ENCODE results near the gene EVL. TPM values are rescaled to one million over a fixed set of nuclear protein-coding genes. Genes with fewer than 3 reads are reported as not detected.

The EVL gene
- polyA plus RNA-seq, 2 of the 4 experiments (the other 2 are of a cell fraction): 14.8 to 32.9 TPM

- no peaks in the 10 kb centered on the region for H3K9me3 ChIP-seq
- peak in 1 of 2 experiments; percentile 33; a peak in 3 of 6 replicates for ATAC-seq
- H3K4me3 ChIP-seq: peak overlapping the region; percentile 52; the same call in 2 of the 3 replicates
- no peak for DNase-seq (ENCODE audit: low read depth in 1 of 2, low spot score in 1 of 2)
- H3K4me2 ChIP-seq: peak overlapping the region; percentile 100
- WGBS (ENCODE audit: missing lambda C conversion rate): no CpG with 5 or more reads among the region's 16 CpGs
- no peak for FAIRE-seq
- CTCF ChIA-PET: interaction anchor here (0.7 to 1.6 kb wide), 5 partner anchors 9 to 219 kb away, joined by 3 to 5 read pairs (median 3); no protein-coding TSS in a partner anchor
- TF ChIP-seq RFX5 (IDR thresholded peaks at IDR 0.05): no peak
- TF ChIP-seq KDM5A (IDR thresholded peaks at IDR 0.05): no peak
- TF ChIP-seq JUNB (IDR thresholded peaks at IDR 0.05): no peak
- TF ChIP-seq CHD4 (IDR thresholded peaks at IDR 0.05; ENCODE audit: borderline replicate concordance): no peak
- no peak for TF ChIP-seq RAD21 (conservative IDR thresholded peaks at IDR 0.05 in 1 of 2, IDR thresholded peaks at IDR 0.05 in 1 of 2)
- no peak for TF ChIP-seq CEBPB (IDR thresholded peaks at IDR 0.05)
- TF ChIP-seq MAZ (IDR thresholded peaks at IDR 0.05; ENCODE audit: borderline replicate concordance, low read depth, low read length): no peak
- no peak for TF ChIP-seq ELK1 (IDR thresholded peaks at IDR 0.05; ENCODE audit: low read depth, low read length)
- no peak for TF ChIP-seq CBX2 (IDR thresholded peaks at IDR 0.05; ENCODE audit: borderline replicate concordance, low read depth)
- TF ChIP-seq RARB (CRISPR knock-in tag; IDR thresholded peaks at IDR 0.05): no peak
- TF ChIP-seq HES2 (IDR thresholded peaks at IDR 0.05): no peak
- no peak for TF ChIP-seq CTCF (IDR thresholded peaks at IDR 0.05)
- no peak for TF ChIP-seq RCOR1 (IDR thresholded peaks at IDR 0.05; ENCODE audit: low read depth, low read length)
- peaks cover 8% of the 10 kb centered on the region; the same call in 2 of the 3 replicates for H3K4me1 ChIP-seq
- POLR2A ChIA-PET: no interaction called here
- peak overlapping the region; percentile 72; a peak in 5 of 6 replicates for H3K27ac ChIP-seq
Observed at GRCh38 chr14:100165831-100166440, 100.7 kb downstream of the EVL start.

- peaks cover 8% of the 10 kb centered on the region; the same call in 2 of the 3 replicates for H3K4me1 ChIP-seq
- 89% methylated on average over 1 of the region's 1 CpG for whole genome bisulfite sequencing (ENCODE audit: missing lambda C conversion rate)
- CTCF ChIA-PET: interaction anchor here (0.6 kb wide), 1 partner anchor 25 kb away, joined by 3 read pairs; no protein-coding TSS in a partner anchor
- DNase-seq (ENCODE audit: low read depth in 1 of 2, low spot score in 1 of 2) (no peak), FAIRE-seq (no peak), ATAC-seq (no peak)
- no peaks in the 10 kb centered on the region for H3K9me3 ChIP-seq
- POLR2A ChIA-PET: no interaction called here
- H3K27ac ChIP-seq: no peak overlapping the region
- H3K4me3 ChIP-seq: no peak overlapping the region
- no peak overlapping the region for H3K4me2 ChIP-seq
- TF ChIP-seq PHF8 (IDR thresholded peaks at IDR 0.05; ENCODE audit: borderline replicate concordance, low read depth) (no peak), RCOR1 (IDR thresholded peaks at IDR 0.05; ENCODE audit: low read depth, low read length) (no peak), HOXB5 (CRISPR knock-in tag; IDR thresholded peaks at IDR 0.05) (no peak), MAZ (IDR thresholded peaks at IDR 0.05; ENCODE audit: borderline replicate concordance, low read depth, low read length) (no peak), ATOH8 (CRISPR knock-in tag; IDR thresholded peaks at IDR 0.05; ENCODE audit: low read depth) (no peak), ELK1 (IDR thresholded peaks at IDR 0.05; ENCODE audit: low read depth, low read length) (no peak), ZNF302 (CRISPR knock-in tag; IDR thresholded peaks at IDR 0.05) (no peak), NFE2L2 (conservative IDR thresholded peaks at IDR 0.05; ENCODE audit: low read length) (no peak), RARB (CRISPR knock-in tag; IDR thresholded peaks at IDR 0.05) (no peak), EHF (CRISPR knock-in tag; IDR thresholded peaks at IDR 0.05) (no peak), HDAC2 (IDR thresholded peaks at IDR 0.05) (no peak), FOSL2 (IDR thresholded peaks at IDR 0.05) (no peak), FOSL2 (CRISPR knock-in tag; IDR thresholded peaks at IDR 0.05) (no peak), HEYL (CRISPR knock-in tag; IDR thresholded peaks at IDR 0.05) (no peak), REST (IDR thresholded peaks at IDR 0.05) (no peak), TP53 (CRISPR knock-in tag; IDR thresholded peaks at IDR 0.05) (no peak), MYC (IDR thresholded peaks at IDR 0.05; ENCODE audit: borderline replicate concordance, low read length) (no peak), ESRRA (IDR thresholded peaks at IDR 0.05; ENCODE audit: borderline replicate concordance, low read length) (no peak), CHD4 (IDR thresholded peaks at IDR 0.05; ENCODE audit: borderline replicate concordance) (no peak)
Observed at GRCh38 chr14:100168506-100168905, 103.3 kb downstream of the EVL start.
